CD4-positive, alpha-beta T cell (primary cell): ENCODE results near the gene TSPAN9. TPM values are rescaled to one million over a fixed set of nuclear protein-coding genes. Genes with fewer than 3 reads are reported as not detected.

Experiments
- ATAC-seq: fragments of 200-7000 bp; cut with Tn5 transposase; one replicate; pipeline ENCODE4 v1.10.0; 2022; ENCODE audit warnings: mild to moderate bottlenecking; ENCODE audit not compliant: poor library complexity
- CTCF ChIA-PET: fragments of 350-600 bp; sonication (Branson Sonifier 250); formaldehyde crosslinking; loops from one replicate; lab custom pipeline; 2021; ENCODE audit warnings: antibody characterized with exemption, inconsistent platforms; lab: Charles Lee
- POLR2A ChIA-PET: fragments of 350-600 bp; sonication (Branson Sonifier 250); formaldehyde crosslinking; loops from one replicate; lab custom pipeline; 2021; ENCODE audit warnings: antibody characterized with exemption, inconsistent platforms; lab: Charles Lee
- DNase-seq, 14 experiments: peaks; one replicate each; pipeline ENCODE4 v3.0.0-alpha.2; 2013 to 2020; ENCODE audit warnings: mixed read lengths in 2 of 14
- H3K27ac ChIP-seq, 2 donors: one replicate each; pipeline versions ENCODE4 v1.5.1 to v1.7.0; 2013; ENCODE audit warnings: low read length in 2 of 2, low read depth in 1 of 2, mild to moderate bottlenecking in 1 of 2
- H3K27me3 ChIP-seq, 2 experiments: 1 replicate in 1 of 2; 2 replicates in 1 of 2; pipeline versions ENCODE4 v1.6.1 to v1.7.0; 2013; ENCODE audit warnings: low read length in 2 of 2, control low read depth in 1 of 2, mild to moderate bottlenecking in 1 of 2, moderate library complexity in 1 of 2; ENCODE audit not compliant: insufficient read depth in 2 of 2, control insufficient read depth in 1 of 2
- H3K36me3 ChIP-seq: one replicate; pipeline ENCODE4 v1.6.1; 2013; ENCODE audit warnings: low read length, control low read depth; ENCODE audit not compliant: insufficient read depth
- H3K4me1 ChIP-seq: one replicate; pipeline ENCODE4 v1.6.1; 2013; ENCODE audit warnings: low read length, control low read depth; ENCODE audit not compliant: insufficient read depth
- H3K4me3 ChIP-seq: one replicate; pipeline ENCODE4 v1.5.1; 2013; ENCODE audit warnings: mild to moderate bottlenecking, low read length, moderate library complexity
- H3K9me3 ChIP-seq, 2 experiments: 1 replicate in 1 of 2; 2 replicates in 1 of 2; pipeline versions ENCODE4 v1.6.1 to v1.7.0; 2013; ENCODE audit warnings: low read length in 2 of 2, mild to moderate bottlenecking in 2 of 2, control low read depth in 1 of 2, moderate library complexity in 1 of 2; ENCODE audit not compliant: control insufficient read depth in 1 of 2, insufficient read depth in 1 of 2
- H3K27ac Mint-ChIP-seq: one replicate; pipeline ENCODE4 v1.8.0; 2020; ENCODE audit warnings: mixed read lengths
- H3K27me3 Mint-ChIP-seq: one replicate; pipeline ENCODE4 v1.8.0; 2021; ENCODE audit warnings: mixed read lengths
- H3K36me3 Mint-ChIP-seq: one replicate; pipeline ENCODE4 v1.8.0; 2021; ENCODE audit warnings: low read depth, mixed read lengths
- H3K4me1 Mint-ChIP-seq: one replicate; pipeline ENCODE4 v1.8.0; 2021; ENCODE audit warnings: low read depth, mixed read lengths
- H3K4me3 Mint-ChIP-seq: one replicate; pipeline ENCODE4 v1.8.0; 2020; ENCODE audit warnings: mild to moderate bottlenecking, mixed read lengths
- H3K9me3 Mint-ChIP-seq: one replicate; pipeline ENCODE4 v1.8.0; 2020; ENCODE audit warnings: mixed read lengths
- CTCF ChIP-seq: fragments of 200-600 bp; IDR thresholded peaks from one replicate; pipeline ENCODE4 v1.8.0; 2022; ENCODE audit warnings: antibody characterized with exemption, mild to moderate bottlenecking
- intact Hi-C, 2 experiments: fragments of 100-400 bp; cut with DNase I in 1 of 2; cut with micrococcal nuclease in 1 of 2; formaldehyde crosslinking; loops; one replicate each; pipeline versions ENCODE4 v1.15.1 to v1.9.0; 2023 to 2025; cut with DNase I, micrococcal nuclease
- total RNA-seq, 174 experiments: library from RNA in 2 of 174; stranded (reverse) in 2 of 174; gene quantifications; one replicate each; pipeline ENCODE4 v1.2.3 and lab custom pipeline; 2021 to 2026

Gene TSPAN9
- total RNA-seq, 2 experiments from 2014 or later, result 0.82 to 1.3 TPM

DNA sequence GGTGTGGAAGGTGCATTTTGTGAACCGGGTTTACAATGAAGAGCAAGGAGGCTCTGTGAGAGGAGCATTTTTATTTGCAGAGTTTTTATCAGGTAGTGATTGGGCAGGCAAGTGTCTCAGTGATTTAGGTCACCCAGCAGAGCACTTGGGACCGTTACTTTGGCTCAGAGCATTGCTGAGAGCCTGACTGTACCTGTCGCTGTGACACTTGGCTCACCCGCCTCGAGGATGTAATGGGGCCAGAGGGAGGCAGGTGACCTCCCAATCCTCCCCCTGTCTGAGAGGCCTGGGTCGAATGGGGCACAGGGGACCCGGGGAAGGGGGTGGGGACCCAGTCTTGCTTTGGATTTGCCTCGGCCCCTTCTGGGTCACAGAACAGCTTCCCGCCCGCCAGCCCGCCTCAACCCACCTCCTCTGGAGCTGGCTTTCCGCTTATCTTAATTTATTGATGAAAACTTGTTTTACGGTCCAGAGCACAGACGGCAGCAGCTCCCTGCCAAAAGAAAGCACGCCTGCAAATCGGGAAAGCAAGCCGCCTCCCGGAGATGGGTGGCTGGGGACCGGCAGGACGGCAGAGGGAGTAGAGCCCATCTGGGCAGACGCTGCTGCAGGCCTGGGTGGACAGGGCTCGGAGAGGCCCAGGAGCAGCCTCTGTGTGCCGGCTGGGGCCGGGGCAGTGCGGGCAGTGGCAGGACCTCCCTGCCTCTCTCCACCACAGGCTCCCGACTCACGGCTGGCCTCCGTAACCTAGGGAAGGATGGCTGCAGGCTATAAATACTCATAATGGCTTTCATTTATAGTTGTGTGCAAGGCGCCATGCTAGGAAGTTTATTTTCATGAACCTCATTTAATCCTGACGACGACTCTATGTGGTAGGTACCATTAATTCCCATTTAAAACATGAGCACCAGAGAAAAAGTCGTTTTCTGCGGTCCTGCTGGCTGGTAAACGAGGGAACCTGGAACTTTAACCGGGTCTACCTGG is 187.1 kb downstream of the TSPAN9 start:
- intact Hi-C loops, result no loop called here
- ATAC-seq, result no peak
- H3K4me1 ChIP-seq, result no peaks in the 10 kb centered on the region
- H3K4me3 Mint-ChIP-seq, result no peak overlapping the region
- H3K36me3 ChIP-seq, result no peaks in the 10 kb centered on the region
- no peak overlapping the region for H3K27ac Mint-ChIP-seq
- DNase-seq, result no peak
- H3K27ac ChIP-seq, result no peak overlapping the region
- CTCF ChIA-PET, result no interaction called here
- no peaks in the 10 kb centered on the region for H3K27me3 ChIP-seq
- POLR2A ChIA-PET, result no interaction called here
- H3K36me3 Mint-ChIP-seq, result no peaks in the 10 kb centered on the region
- no peaks in the 10 kb centered on the region for H3K9me3 Mint-ChIP-seq
- TF ChIP-seq CTCF, result no peak
- H3K27me3 Mint-ChIP-seq, result no peaks in the 10 kb centered on the region
- no peaks in the 10 kb centered on the region for H3K9me3 ChIP-seq
- H3K4me3 ChIP-seq, result no peak overlapping the region
- H3K4me1 Mint-ChIP-seq, result no peaks in the 10 kb centered on the region

GRCh38 chr12:3265406-3265805 is 188.2 kb downstream of the TSPAN9 start:
- Mint-ChIP-seq H3K36me3 (no peaks in the 10 kb centered on the region), H3K27ac (no peak overlapping the region), H3K27me3 (no peaks in the 10 kb centered on the region), H3K9me3 (no peaks in the 10 kb centered on the region), H3K4me1 (no peaks in the 10 kb centered on the region), H3K4me3 (no peak overlapping the region)
- H3K9me3 ChIP-seq, result no peaks in the 10 kb centered on the region
- ChIA-PET POLR2A (no interaction called here), CTCF (no interaction called here)
- no peak for ATAC-seq
- no peaks in the 10 kb centered on the region for H3K4me1 ChIP-seq
- no peaks in the 10 kb centered on the region for H3K36me3 ChIP-seq
- H3K27me3 ChIP-seq, result peaks cover 0 to 4% of the 10 kb centered on the region in 2 experiments
- no peak for DNase-seq
- H3K4me3 ChIP-seq, result no peak overlapping the region
- H3K27ac ChIP-seq, result no peak overlapping the region
- no peak for TF ChIP-seq CTCF
- intact Hi-C loops, result no loop called here

DNA sequence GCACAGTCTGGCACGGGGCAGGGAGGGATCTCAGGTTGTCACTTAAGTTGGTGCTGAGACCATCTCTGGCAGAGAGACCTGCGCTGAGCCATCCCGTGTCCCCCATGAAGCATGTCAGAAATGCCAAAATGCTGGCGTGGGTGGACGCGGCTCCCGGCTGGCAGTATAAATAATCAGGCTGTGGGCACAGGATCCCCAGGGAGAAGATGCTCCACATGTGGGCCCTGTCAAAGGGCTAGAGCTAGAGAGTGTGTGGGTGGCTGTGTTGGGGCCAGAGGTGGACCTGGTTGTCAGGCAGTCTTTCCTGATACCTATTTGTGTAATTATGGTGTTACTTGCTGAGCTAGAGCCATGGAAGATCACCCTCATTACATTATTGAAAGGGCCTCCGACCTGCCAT is 189.5 kb downstream of the TSPAN9 start:
- no peak for DNase-seq

More for the DNA sequence above, 189.5 kb downstream of the TSPAN9 start:
- H3K4me3 Mint-ChIP-seq, result no peak overlapping the region
- H3K4me1 Mint-ChIP-seq, result no peaks in the 10 kb centered on the region
- no peak for TF ChIP-seq CTCF
- H3K36me3 ChIP-seq, result no peaks in the 10 kb centered on the region
- ChIA-PET CTCF (no interaction called here), POLR2A (no interaction called here)
- no peaks in the 10 kb centered on the region for H3K36me3 Mint-ChIP-seq
- intact Hi-C loops, result no loop called here
- no peaks in the 10 kb centered on the region for H3K9me3 Mint-ChIP-seq
- no peak overlapping the region for H3K27ac Mint-ChIP-seq
- H3K27me3 Mint-ChIP-seq, result peaks cover 6% of the 10 kb centered on the region
- H3K4me1 ChIP-seq, result no peaks in the 10 kb centered on the region
- H3K9me3 ChIP-seq, result no peaks in the 10 kb centered on the region
- no peak overlapping the region for H3K4me3 ChIP-seq
- no peak for ATAC-seq
- peaks cover 0 to 4% of the 10 kb centered on the region in 2 experiments for H3K27me3 ChIP-seq
- no peak overlapping the region for H3K27ac ChIP-seq
